GM18499 (cell line): ENCODE data around the gene ASIC2.

Source experiments
- ATAC-seq: cut with Tn5 transposase; IDR thresholded peaks from one replicate; pipeline ENCODE4 v1.9.1; 2021; ENCODE audit warnings: moderate number of reproducible peaks; ENCODE audit not compliant: insufficient read depth, unreplicated experiment

ASIC2 gene

DNA sequence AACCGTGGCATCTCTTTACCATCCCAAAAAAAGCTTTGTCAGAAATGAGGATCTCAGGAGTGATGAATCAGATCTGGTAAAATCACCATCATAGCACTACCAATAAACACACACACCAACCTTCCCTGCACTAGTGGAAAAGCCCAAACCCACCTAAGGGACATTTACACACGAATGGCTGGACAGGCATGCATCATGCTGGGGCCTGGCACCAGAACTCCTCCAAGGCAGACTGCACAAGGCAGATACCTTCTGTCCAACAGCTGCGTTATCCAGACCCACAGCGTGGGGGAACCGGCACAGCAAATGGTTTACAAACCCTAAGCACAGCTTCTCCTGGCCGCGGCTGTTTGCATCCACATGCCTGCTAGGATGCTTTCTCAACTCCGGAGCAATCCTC, 2.8 kb downstream of the ASIC2 start:
- no peak for ATAC-seq

GRCh38 chr17:33288954-33289353, 4.1 kb downstream of the ASIC2 start:
- no peak for ATAC-seq

DNA sequence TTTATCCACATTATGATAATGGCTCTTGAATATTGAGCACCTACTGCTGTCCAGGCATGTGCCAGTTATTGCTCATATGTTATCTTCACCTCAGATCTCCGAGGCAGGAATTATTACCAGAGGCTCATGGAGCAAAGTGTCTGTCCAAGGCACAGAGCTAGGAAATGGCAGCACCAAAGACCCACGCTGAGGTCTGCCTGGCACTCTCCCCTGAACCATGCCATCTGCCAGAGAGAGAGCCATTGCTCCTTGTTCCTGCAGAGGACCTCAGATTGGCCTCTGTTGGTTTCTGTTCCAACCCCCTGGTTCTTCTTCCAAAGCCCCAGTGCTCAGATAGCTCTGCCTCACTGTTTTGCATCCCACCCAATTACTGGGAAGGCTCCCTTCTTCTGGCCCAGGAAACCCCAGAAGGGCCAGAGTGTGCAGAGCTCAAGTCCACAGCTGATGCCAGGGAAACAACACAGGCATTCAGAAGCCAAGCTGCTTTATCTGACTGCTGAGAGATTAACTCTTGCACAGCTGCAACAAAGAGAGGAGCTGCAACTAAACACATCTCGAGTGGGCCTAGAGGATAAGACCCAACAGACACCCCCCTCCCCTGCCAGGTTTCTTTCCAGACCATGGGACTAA, 5.9 kb downstream of the ASIC2 start:
- no peak for ATAC-seq

- no peak for ATAC-seq
Measured at GRCh38 chr17:33285413-33285812, 7.7 kb downstream of the ASIC2 start.

DNA sequence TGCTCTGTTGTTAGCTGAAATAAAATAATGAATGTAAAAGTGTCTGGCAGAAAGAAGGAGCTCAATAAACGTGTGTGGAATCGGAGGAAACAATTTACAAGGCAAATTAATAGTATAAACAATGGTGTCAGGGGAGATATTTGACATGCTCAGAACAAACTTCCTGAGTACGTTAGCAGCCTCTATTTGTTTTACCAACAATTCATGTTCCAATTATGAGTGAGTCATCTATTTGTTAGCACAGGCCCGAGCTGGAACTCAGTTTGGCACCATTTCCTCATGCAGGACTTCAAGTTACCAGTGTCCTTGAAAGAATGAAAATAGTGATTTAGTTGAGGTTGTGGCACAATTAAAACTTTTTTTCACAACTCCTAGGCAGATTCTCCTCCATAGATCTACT, 9.1 kb downstream of the ASIC2 start:
- no peak for ATAC-seq

DNA sequence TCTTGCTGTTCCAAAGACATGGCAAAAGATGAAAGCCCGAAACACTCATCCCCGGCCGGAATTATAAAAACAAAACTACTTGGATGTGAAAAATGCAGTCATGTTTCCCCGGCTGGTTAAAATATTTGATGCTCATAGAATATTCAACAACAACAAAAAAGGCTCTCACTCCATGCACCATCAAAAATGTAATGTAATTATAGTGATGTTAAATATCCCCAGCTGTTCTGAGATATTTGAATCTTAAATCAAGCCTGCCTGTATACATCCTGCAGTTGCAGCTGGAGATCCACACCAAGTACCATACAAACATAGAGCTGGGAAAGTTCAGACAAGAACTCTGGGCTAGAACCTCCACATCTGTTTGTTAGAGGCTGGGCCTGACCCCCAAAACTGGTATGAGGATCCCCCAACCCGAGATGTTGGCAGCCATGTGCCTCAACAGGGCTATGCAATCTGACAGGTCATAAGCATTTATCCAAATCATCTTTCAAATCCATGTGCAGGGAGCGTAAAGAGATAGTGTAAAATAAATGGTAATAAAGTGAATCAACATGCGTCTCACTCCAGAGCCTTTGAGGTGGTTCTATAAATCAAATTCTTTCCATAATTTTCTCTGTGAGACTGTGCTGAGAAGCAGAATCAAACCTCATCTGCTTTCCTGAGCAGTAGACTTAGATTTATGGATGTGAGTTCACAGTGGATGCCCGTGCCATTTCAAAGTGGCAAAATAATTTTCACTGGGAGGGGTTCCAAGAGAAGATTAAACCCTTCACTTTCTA, 12.7 kb downstream of the ASIC2 start:
- ATAC-seq: no peak

DNA sequence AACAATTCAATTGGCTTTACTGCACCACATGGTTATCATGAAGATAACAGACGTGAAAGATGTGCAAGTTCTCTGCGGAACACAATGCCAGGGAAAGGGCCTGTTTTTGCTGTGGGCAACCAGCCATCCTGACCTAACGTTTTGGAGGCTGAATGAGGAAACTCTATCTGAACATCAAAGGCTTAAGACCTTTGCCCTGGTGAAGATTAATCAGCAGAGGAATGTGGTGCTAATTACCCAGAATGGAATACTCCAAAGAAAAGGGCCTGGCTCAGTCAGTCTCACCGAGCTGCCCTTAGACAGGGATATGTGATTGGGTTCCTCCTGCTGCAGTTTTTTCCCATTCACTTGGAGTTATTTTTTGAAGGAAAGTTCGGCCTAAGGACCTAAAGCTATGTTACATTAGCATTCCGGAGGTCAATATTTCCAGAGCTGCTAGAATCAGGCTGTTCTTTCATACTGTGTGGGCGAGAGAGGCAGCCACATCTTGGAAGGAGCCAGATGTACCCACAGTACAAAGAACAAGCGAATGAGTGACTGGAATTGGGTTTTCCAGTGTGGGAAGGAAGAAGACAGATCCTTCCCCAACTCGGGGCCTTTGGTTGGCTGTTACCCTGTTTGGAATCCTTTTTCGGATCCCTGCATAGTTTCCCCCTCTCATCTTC, 15.5 kb downstream of the ASIC2 start:
- no peak for ATAC-seq

DNA sequence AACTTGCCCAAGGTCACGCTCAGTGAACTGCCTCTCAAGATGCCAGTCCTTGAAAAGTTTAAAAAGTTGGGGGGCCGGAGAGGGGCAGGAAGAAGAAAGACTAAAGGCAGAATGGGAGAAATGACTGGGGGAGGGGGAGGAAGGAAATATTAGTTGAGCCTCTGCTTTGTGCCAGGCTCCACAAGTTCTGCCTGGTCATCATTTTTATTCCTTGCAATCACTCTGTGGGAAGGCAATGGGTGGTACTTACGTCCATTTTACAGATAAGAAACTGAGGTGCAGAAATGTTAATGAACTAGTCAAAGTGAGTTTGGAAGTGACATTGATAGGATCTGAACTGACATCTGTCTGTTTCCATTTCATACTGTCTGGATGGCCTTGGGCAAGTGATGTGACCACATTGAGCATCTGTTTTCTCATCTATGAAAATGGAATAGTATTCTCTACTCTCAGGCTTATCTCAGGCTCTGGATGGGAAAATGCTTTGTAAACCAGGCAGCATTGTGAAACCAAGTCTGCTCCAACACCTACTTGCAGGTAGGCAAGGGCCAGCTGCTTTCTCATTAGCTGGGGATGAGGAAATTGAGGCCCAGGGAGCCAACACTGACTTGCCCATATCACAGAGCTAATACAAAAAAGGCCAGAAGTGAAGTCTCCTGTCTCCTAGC, 19.2 kb downstream of the ASIC2 start:
- ATAC-seq: no peak

DNA sequence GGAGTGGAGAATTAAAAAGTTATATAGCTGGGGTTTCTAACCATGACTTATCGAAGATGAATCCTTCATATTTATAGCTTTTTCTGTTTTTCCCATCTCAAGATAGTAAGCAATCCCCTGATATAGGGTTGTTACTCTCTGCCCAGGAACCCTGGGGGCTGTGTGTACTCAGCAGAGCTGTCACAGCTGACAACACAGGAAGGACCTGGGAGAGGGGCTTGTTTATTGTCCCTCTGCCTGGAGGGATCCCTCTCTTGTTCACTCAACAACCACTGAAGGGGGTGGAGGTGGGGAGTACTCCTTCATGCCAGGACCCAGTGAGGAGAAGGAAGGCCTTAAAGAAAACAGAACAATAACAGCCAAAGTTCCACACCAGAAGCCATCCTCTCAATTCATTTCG, 19.8 kb downstream of the ASIC2 start:
- no peak for ATAC-seq

GRCh38 chr17:33272438-33272837, 20.7 kb downstream of the ASIC2 start:
- ATAC-seq: no peak

GRCh38 chr17:33269337-33270060, 23.6 kb downstream of the ASIC2 start:
- ATAC-seq: no peak

DNA sequence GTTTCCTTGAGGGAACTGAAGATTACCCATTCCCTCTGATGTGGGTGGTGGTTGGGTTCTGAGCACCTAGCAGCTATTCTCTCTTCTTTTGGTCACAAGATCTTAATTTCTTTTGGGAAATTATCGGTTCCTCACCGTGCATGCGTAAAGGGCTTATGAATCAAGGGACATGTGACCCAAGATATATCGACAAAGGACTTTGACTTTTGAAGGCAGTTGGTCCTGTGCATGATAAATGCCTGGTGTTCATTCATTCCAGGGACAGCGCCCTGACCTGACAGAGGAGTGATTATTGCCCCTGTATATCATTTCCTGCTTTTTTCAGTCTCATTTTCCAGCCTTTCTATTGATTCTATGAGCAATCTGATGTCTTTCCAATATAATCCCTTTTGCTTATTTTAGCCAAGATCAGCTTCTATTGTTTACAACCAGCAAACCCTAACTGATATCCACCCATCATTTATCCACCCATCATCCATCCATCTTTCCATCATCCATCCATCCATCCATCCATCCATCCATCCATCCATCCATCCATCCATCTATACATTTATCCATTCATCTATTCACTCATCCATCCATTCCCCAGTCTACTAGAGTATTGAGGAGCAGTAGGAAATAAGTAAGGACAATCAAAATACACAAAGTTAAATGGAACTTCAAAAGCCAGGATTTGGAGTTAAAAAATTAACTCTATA, 25.1 kb downstream of the ASIC2 start:
- no peak for ATAC-seq

GRCh38 chr17:33267271-33267790, 25.8 kb downstream of the ASIC2 start:
- no peak for ATAC-seq

GRCh38 chr17:33266611-33267010, 26.5 kb downstream of the ASIC2 start:
- ATAC-seq: no peak

DNA sequence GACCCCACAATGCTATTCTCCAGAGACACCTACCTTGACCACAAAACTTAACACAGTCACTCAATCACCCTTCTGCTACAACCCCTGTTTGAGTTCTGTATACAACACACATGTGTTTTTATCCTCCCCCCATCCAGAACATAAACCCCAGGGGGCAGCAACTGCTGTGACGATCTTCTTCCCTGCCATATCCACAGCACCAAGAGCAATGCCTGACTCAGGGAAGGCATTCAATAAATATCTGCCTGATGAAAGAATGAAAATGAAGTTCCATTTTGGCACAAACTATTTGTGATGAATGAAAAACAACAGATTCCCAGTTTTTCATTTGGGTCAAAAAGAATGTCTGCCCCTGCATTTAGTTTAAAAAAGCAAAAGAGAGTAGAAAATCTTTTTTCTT, 27.0 kb downstream of the ASIC2 start:
- no peak for ATAC-seq

DNA sequence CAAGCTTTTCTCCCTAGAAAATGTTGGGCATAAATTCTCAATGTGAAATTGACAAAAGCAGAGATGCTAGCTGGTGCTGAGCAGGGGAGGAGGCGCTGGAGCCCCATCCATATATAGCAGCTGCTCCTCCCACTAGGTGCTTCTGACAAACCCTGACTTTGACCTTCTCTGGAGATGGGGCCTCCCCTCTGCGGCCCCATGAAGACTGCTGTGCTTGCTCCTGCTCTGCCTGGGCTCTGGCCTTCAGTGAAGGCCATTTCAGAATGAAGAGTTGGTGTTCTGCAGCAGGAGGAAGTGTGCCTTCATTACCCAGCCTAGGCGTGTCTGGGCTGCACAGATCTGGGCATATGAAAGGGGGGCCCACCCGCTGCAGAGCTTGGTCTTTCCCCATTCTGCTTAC, 29.7 kb downstream of the ASIC2 start:
- ATAC-seq: no peak

GRCh38 chr17:33262266-33263123, 30.6 kb downstream of the ASIC2 start:
- ATAC-seq: no peak

DNA sequence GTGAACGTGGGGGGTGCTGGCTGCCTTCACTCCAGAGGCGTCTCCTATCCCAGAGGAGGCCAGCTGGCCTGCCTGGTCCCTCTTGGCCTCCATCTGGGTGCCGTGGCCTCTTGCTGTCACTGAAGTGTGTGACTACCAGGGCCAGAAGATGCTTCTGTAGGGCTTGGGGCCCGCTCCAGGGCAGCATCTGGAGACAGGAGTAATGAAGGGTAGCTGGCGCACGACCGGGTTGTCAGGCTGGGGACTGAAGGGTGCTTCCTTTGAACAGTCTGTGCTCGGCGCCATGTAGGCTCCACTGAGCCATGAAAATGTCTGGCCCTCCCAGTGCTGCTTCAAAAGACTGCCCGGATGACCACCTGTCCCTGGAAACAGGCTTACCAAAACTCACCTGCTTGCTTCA, 31.3 kb downstream of the ASIC2 start:
- ATAC-seq: no peak

DNA sequence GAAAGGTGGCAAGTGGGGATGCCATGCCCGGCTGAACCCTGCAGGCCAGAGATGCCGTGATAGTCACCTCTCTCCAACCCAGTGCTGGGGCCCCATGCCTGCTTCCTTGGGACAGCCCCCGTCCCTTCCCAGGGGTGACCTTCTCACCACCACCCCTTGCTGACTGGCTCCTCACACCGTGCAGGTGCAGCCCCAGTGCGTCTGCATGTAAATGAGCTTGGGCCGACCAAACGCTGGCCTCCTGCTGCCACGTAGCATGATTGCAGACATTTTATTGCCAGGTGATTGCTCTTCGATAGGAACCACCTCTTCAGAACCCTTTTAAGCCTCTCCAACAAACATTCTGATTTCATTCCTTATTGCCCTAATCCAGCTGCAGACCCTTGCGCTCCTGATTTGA, 32.5 kb downstream of the ASIC2 start:
- ATAC-seq: no peak
